Lower leg skin (tissue), 4 donors: ENCODE results near the gene TTLL3. TPM values are rescaled to one million over a fixed set of nuclear protein-coding genes. Genes with fewer than 3 reads are reported as not detected.
"Not testable (repeated sequence)": the region's sequence is repeated elsewhere in the genome, so short reads cannot be mapped to it uniquely, and the experiment has no call there.

ENCODE experiments used
- DNase-seq, 2 donors: peaks; one replicate each; pipeline ENCODE4 v3.0.0-alpha.2; 2019; ENCODE audit warnings: low spot score in 2 of 2
- H3K4me3 ChIP-seq: fragments of 200-600 bp; sonication (generic); 2 replicates; pipeline ENCODE4 v1.5.1; 2017; ENCODE audit warnings: mild to moderate bottlenecking, low read depth; ENCODE audit not compliant: poor library complexity, severe bottlenecking
- POLR2A ChIP-seq, 2 donors: fragments of 450-650 bp; IDR thresholded peaks; one replicate each; pipeline ENCODE4 v1.6.1; 2016 to 2017; ENCODE audit warnings: antibody characterized with exemption in 2 of 2, mild to moderate bottlenecking in 1 of 2, moderate library complexity in 1 of 2
- WGBS, 2 donors: methylation state at CpG; one replicate each; pipeline ENCODE4 v1.1.5; 2018; 5-methylcytosine and 5-hydroxymethylcytosine counted together
- intact Hi-C: fragments of 100-400 bp; cut with DNase I; formaldehyde crosslinking; loops from one replicate; pipeline ENCODE4 v1.15.0; 2023; ENCODE audit warnings: low total_unique reads
- total RNA-seq, 4 donors: library from RNA; depleted of rRNA; stranded (reverse); fragments of >200 nt; gene quantifications; one replicate each; pipeline ENCODE4 v1.1.0, GENCODE V29; 2016
- TF ChIP-seq, protein P1 (sequence below), 3 donors: fragments of 450-650 bp; IDR thresholded peaks; one replicate each; pipeline ENCODE4 v1.5.1; 2016; ENCODE audit warnings: antibody characterized with exemption in 3 of 3, mild to moderate bottlenecking in 3 of 3, moderate library complexity in 2 of 3

The TTLL3 gene
- total RNA-seq, 4 donors from 2014 or later: 34.9 to 93.9 (median 54.3) TPM

GRCh38 chr3:9869955-9870354, 59.9 kb downstream of the TTLL3 start:
- no peak for TF ChIP-seq POLR2A (IDR thresholded peaks at IDR 0.05)
- TF ChIP-seq, protein P1, sequence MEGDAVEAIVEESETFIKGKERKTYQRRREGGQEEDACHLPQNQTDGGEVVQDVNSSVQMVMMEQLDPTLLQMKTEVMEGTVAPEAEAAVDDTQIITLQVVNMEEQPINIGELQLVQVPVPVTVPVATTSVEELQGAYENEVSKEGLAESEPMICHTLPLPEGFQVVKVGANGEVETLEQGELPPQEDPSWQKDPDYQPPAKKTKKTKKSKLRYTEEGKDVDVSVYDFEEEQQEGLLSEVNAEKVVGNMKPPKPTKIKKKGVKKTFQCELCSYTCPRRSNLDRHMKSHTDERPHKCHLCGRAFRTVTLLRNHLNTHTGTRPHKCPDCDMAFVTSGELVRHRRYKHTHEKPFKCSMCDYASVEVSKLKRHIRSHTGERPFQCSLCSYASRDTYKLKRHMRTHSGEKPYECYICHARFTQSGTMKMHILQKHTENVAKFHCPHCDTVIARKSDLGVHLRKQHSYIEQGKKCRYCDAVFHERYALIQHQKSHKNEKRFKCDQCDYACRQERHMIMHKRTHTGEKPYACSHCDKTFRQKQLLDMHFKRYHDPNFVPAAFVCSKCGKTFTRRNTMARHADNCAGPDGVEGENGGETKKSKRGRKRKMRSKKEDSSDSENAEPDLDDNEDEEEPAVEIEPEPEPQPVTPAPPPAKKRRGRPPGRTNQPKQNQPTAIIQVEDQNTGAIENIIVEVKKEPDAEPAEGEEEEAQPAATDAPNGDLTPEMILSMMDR (IDR thresholded peaks at IDR 0.05): no peak
- 68 to 72% methylated on average over 5 of the region's 5 CpGs for WGBS, 2 donors
- no peak for DNase-seq
- intact Hi-C loops: no loop called here
- H3K4me3 ChIP-seq: no peak overlapping the region

- 78 to 85% methylated on average over 1 of the region's 1 CpG for WGBS, 2 donors
- H3K4me3 ChIP-seq: no peak overlapping the region
- no peak for DNase-seq
- TF ChIP-seq, protein P1 (IDR thresholded peaks at IDR 0.05): no peak
- TF ChIP-seq POLR2A (IDR thresholded peaks at IDR 0.05): no peak
- intact Hi-C loops: no loop called here
Measured at GRCh38 chr3:9870978-9871377, 60.9 kb downstream of the TTLL3 start.

DNA sequence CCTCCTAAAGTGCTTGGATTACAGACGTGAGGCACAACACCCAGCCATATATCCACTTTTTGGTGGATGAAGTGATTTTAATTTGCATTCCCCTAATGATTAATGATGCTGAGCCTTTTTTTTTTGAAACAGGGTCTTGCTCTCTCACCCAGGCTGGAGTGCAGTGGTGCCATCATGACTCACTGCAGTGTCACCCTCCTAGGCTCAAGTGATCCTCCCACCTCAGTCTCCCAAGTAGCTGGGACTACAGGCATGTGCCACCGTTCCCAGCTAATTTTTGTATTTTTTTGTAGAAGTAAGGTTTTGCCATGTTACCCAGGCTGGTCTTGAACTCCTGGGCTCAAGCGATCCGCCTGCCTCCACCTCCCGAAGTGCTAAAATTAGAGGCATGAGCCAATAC, 62.0 kb downstream of the TTLL3 start:
- DNase-seq: not testable (repeated sequence)

GRCh38 chr3:9875448-9875847, 65.4 kb downstream of the TTLL3 start:
- intact Hi-C loops: no loop called here
- no peak for DNase-seq
- no peak overlapping the region for H3K4me3 ChIP-seq
- TF ChIP-seq POLR2A (IDR thresholded peaks at IDR 0.05): no peak
- TF ChIP-seq, protein P1 (IDR thresholded peaks at IDR 0.05): no peak

More for the DNA sequence above, 62.0 kb downstream of the TTLL3 start:
- intact Hi-C loops, H3K4me3 ChIP-seq: not testable (repeated sequence)
- WGBS, 2 donors: 95 to 97% methylated on average over 5 of the region's 5 CpGs

GRCh38 chr3:9876255-9876654, 66.2 kb downstream of the TTLL3 start:
- intact Hi-C loops: not testable (repeated sequence)

GRCh38 chr3:9876991-9877390, 66.9 kb downstream of the TTLL3 start:
- WGBS, 2 donors: 91 to 92% methylated on average over 11 to 12 of the region's 12 CpGs
- intact Hi-C loops: no loop called here

More at GRCh38 chr3:9876255-9876654, 66.2 kb downstream of the TTLL3 start:
- not testable (repeated sequence) for DNase-seq, H3K4me3 ChIP-seq
- 86 to 89% methylated on average over 4 of the region's 4 CpGs for WGBS, 2 donors

DNA sequence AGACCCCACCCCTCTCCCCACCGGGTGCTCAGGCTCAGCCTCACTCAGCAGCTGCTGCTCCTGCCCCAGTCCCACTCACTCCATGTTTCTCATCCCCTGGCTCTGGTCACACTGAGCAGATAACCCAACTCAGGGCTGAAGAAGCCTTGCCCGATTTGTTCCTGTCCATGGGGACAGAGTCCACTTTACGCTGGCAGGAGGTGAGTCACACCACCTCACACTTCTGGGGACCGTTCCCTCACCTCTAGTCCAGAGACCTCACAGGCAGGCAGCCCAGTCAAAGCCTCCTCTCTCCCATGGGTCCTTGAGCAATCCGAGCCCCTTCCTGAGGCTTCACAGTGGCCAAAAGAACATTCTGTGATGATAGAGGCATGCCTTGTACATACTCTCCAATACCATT, 68.6 kb downstream of the TTLL3 start:
- no peak overlapping the region for H3K4me3 ChIP-seq
- intact Hi-C loops: no loop called here
- WGBS, 2 donors: 85 to 87% methylated on average over 5 of the region's 5 CpGs
- TF ChIP-seq POLR2A (IDR thresholded peaks at IDR 0.05): no peak
- TF ChIP-seq, protein P1 (IDR thresholded peaks at IDR 0.05): no peak
- no peak for DNase-seq

More at GRCh38 chr3:9876991-9877390, 66.9 kb downstream of the TTLL3 start:
- no peak overlapping the region for H3K4me3 ChIP-seq
- TF ChIP-seq POLR2A (IDR thresholded peaks at IDR 0.05): no peak
- TF ChIP-seq, protein P1 (IDR thresholded peaks at IDR 0.05): no peak
- DNase-seq: no peak
